GM12875 (cell line): ENCODE measurements around the gene ARMC12.
"Not testable (repeated sequence)": the region's sequence is repeated elsewhere in the genome, so short reads cannot be mapped to it uniquely, and the experiment has no call there.

ENCODE experiments used
- H3K4me3 ChIP-seq: one replicate; pipeline ENCODE4 v1.5.1; 2011; ENCODE audit warnings: low read depth, low read length, control low read depth
- TF ChIP-seq, protein P1 (sequence below): IDR thresholded peaks from 2 replicates; pipeline ENCODE4 v1.5.1; 2011; ENCODE audit warnings: low read depth, mild to moderate bottlenecking, control low read depth, inconsistent platforms, low read length, moderate library complexity, borderline replicate concordance; ENCODE audit not compliant: insufficient read depth

Gene ARMC12

GRCh38 chr6:35694462-35694861 lies 42.4 kb upstream of the ARMC12 start:
- H3K4me3 ChIP-seq = no peak overlapping the region
- TF ChIP-seq, protein P1, sequence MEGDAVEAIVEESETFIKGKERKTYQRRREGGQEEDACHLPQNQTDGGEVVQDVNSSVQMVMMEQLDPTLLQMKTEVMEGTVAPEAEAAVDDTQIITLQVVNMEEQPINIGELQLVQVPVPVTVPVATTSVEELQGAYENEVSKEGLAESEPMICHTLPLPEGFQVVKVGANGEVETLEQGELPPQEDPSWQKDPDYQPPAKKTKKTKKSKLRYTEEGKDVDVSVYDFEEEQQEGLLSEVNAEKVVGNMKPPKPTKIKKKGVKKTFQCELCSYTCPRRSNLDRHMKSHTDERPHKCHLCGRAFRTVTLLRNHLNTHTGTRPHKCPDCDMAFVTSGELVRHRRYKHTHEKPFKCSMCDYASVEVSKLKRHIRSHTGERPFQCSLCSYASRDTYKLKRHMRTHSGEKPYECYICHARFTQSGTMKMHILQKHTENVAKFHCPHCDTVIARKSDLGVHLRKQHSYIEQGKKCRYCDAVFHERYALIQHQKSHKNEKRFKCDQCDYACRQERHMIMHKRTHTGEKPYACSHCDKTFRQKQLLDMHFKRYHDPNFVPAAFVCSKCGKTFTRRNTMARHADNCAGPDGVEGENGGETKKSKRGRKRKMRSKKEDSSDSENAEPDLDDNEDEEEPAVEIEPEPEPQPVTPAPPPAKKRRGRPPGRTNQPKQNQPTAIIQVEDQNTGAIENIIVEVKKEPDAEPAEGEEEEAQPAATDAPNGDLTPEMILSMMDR = no peak

- not testable (repeated sequence) for H3K4me3 ChIP-seq
These were observed 38.4 kb upstream of the ARMC12 start for GRCh38 chr6:35698430-35698829.

DNA sequence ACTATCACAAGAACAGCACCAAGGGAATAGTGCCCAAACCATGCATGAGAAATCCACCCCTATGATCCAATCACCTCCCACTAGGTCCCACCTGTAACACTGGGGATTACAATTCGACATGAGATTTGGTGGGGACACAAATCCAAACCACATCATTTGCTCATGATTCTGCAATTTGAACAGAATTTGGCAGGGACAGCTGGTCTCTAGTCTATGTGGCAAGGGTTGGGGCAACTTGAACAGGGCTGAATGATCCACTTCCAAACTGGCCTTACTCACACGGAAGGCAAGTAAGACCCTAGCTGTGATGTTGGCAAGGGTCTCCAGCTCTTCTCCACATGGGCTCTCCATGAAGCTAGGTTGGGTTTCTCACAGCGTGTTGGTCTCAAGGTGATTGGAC lies 38.0 kb upstream of the ARMC12 start:
- no peak overlapping the region for H3K4me3 ChIP-seq
- TF ChIP-seq, protein P1 = no peak

GRCh38 chr6:35703554-35703953 lies 33.3 kb upstream of the ARMC12 start:
- TF ChIP-seq, protein P1 = no peak
- H3K4me3 ChIP-seq = no peak overlapping the region

DNA sequence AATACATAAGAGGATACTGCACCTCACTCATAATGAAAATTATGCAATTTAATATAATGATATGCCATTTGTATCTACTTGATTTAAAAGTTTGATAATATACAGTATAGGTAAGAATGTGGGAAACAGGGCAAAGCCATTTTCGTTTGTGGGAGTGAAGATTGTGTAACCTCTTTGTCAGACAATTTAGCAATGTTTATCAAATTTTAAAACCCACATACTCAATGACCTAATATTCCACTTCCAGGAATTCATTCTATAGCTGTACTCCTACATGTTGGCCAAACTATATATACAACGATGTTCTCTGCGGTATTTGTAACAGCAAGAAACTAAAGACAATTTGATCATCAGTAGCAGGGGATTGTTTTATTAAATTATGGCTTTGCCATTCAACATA lies 30.4 kb upstream of the ARMC12 start:
- TF ChIP-seq, protein P1 = no peak
- H3K4me3 ChIP-seq = no peak overlapping the region

DNA sequence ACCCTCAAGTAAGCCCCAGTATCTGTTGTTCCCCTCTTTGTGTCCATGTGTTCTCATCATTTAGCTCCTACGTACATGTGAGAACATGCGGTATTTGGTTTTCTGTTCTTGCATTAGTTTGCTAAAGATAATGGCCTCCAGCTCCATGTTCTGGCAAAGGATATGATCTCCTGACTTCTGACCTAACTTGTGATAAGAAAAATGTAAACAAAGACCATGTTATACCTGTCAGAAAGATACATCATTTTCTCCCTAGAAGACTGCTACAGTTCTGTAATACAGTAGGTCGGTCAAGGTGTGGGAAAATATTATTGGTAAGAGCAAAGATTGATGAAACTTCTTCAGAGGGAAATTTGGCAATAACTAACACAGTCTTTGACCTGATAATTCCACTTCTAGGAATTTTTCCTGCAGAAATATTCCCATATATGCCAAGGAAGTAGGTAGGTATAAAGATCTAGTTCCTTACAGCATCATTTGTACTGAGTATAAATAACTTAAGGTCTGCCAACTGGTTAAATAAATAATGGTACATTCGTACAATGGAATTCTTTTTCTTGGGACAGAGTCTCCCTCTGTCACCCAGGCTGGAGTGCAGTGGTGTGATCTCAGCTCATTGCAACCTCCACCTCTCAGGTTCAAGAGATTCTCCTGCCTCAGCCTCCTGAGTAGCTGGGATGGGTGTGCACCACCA lies 29.0 kb upstream of the ARMC12 start:
- TF ChIP-seq, protein P1 = no peak
- H3K4me3 ChIP-seq = no peak overlapping the region

DNA sequence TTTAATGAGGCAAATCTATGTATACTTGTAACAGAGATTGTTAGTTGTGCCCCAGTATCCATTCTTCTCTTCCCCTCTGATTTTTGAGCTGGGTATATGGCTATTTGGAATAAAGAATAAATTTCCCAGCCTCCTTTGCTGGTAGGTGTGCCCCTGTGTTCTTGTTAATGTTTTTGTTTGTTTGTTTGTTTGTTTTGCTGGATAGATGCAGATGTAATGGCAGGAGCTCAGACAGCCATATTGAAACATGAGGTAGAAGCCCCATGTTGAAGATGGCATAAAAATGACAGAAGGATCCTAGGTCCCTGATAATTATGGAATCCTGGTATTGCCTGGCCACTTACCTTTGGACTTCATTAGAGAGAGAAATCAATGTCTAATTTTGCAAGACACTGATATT lies 28.2 kb upstream of the ARMC12 start:
- no peak overlapping the region for H3K4me3 ChIP-seq
- TF ChIP-seq, protein P1 = no peak
